Measurements from ENCODE around the gene MEF2A.

Gene MEF2A

GRCh38 chr15:99736702-99737101 lies 170.9 kb downstream of the MEF2A start:
- ChIA-PET POLR2A (no interaction called here), CTCF (interaction anchor here (0.8 to 3.6 kb wide), 2 partner anchors 15 to 20 kb away, joined by 3 to 18 read pairs; no protein-coding TSS in a partner anchor)
- Histone ChIP-seq H3K36me3 (ENCODE audit: control insufficient read depth in 2 of 2, insufficient read depth in 1 of 2, low read length in 2 of 2) (peaks cover 0 to under 1% of the 10 kb centered on the region in 2 experiments; a peak in 1 of 3 replicates), H3K4me1 (ENCODE audit: control insufficient read depth, insufficient read depth, low read length) (peaks cover 3% of the 10 kb centered on the region; the same call in 1 of the 2 replicates), H3K9me3 (ENCODE audit: control insufficient read depth, insufficient read depth, low read depth, low read length) (no peaks in the 10 kb centered on the region), H3K4me3 (ENCODE audit: low read depth, low read length) (no peak overlapping the region), H3K27ac (ENCODE audit: extremely low read depth, low read depth, low read length) (no peak overlapping the region)
- TF ChIP-seq ZNF133 (tag by site-specific recombination; IDR thresholded peaks at IDR 0.05): no peak
- no peak for TF ChIP-seq SP3 (tag by site-specific recombination; IDR thresholded peaks at IDR 0.05)
- TF ChIP-seq TRIM28 (IDR thresholded peaks at IDR 0.05; ENCODE audit: borderline replicate concordance, low read length): no peak
- no peak for TF ChIP-seq ZNF280D (tag by site-specific recombination; IDR thresholded peaks at IDR 0.05)
- TF ChIP-seq WT1 (tag by site-specific recombination; IDR thresholded peaks at IDR 0.05): no peak
- no peak for TF ChIP-seq KLF16 (tag by site-specific recombination; IDR thresholded peaks at IDR 0.05)
- no peak for TF ChIP-seq MYNN (tag by site-specific recombination; IDR thresholded peaks at IDR 0.05; ENCODE audit: borderline replicate concordance)
- TF ChIP-seq BCL11B (tag by site-specific recombination; IDR thresholded peaks at IDR 0.05; ENCODE audit: low read depth): no peak
- TF ChIP-seq ZNF184 (tag by site-specific recombination; IDR thresholded peaks at IDR 0.05): no peak
- no peak for TF ChIP-seq ZBTB11 (tag by site-specific recombination; conservative IDR thresholded peaks at IDR 0.05; ENCODE audit: low read depth)
- TF ChIP-seq ZXDB (tag by site-specific recombination; IDR thresholded peaks at IDR 0.05): no peak
- TF ChIP-seq ZNF629 (tag by site-specific recombination; IDR thresholded peaks at IDR 0.05): no peak
- TF ChIP-seq ZNF585B (tag by site-specific recombination; IDR thresholded peaks at IDR 0.05): no peak
- no peak for TF ChIP-seq ZNF560 (tag by site-specific recombination; IDR thresholded peaks at IDR 0.05; ENCODE audit: borderline replicate concordance)

GRCh38 chr15:99738021-99738847 lies 172.4 kb downstream of the MEF2A start:
- no peak overlapping the region for H3K27ac ChIP-seq (ENCODE audit: extremely low read depth, low read depth, low read length)
- no peak overlapping the region for H3K4me3 ChIP-seq (ENCODE audit: low read depth, low read length)
- H3K36me3 ChIP-seq (ENCODE audit: control insufficient read depth in 2 of 2, insufficient read depth in 1 of 2, low read length in 2 of 2): no peaks in the 10 kb centered on the region
- ChIA-PET CTCF (interaction anchor here (0.7 to 3.6 kb wide), 3 partner anchors 18 to 466 kb away, joined by 3 to 18 read pairs (median 6); no protein-coding TSS in a partner anchor), POLR2A (no interaction called here)
- H3K4me1 ChIP-seq (ENCODE audit: control insufficient read depth, insufficient read depth, low read length): peaks cover 3% of the 10 kb centered on the region; the same call in 1 of the 2 replicates
- no peaks in the 10 kb centered on the region for H3K9me3 ChIP-seq (ENCODE audit: control insufficient read depth, insufficient read depth, low read depth, low read length)
- TF ChIP-seq GLI2 (tag by site-specific recombination; IDR thresholded peaks at IDR 0.05; ENCODE audit: borderline replicate concordance, low read depth): no peak
- no peak for TF ChIP-seq ZNF514 (tag by site-specific recombination; IDR thresholded peaks at IDR 0.05)
- TF ChIP-seq IKZF3 (tag by site-specific recombination; IDR thresholded peaks at IDR 0.05): no peak
- no peak for TF ChIP-seq HOXD13 (CRISPR knock-in tag; IDR thresholded peaks at IDR 0.05; ENCODE audit: borderline replicate concordance)
- no peak for TF ChIP-seq ZNF530 (tag by site-specific recombination; IDR thresholded peaks at IDR 0.05; ENCODE audit: low read depth)
- TF ChIP-seq PRDM4 (tag by site-specific recombination; IDR thresholded peaks at IDR 0.05): no peak
- no peak for TF ChIP-seq ZNF114 (tag by site-specific recombination; IDR thresholded peaks at IDR 0.05)
- TF ChIP-seq ZNF398 (tag by site-specific recombination; IDR thresholded peaks at IDR 0.05): no peak
- TF ChIP-seq ZNF664 (tag by site-specific recombination; IDR thresholded peaks at IDR 0.05): no peak

All from HEK293 (cell line).